HepG2 (cell line): ENCODE data around the gene ACADVL. TPM values are rescaled to one million over a fixed set of nuclear protein-coding genes. Genes with fewer than 3 reads are reported as not detected.

ENCODE experiments used
- ARHGAP35 ChIP-seq: sonication (generic); formaldehyde crosslinking; IDR thresholded peaks from 2 replicates; pipeline ENCODE4 v1.9.0; 2022; ENCODE audit warnings: mild to moderate bottlenecking, inconsistent platforms, moderate library complexity, missing genetic modification reagents, borderline replicate concordance
- ATAD3A ChIP-seq: sonication (generic); formaldehyde crosslinking; IDR thresholded peaks from 2 replicates; pipeline ENCODE4 v1.4.0; 2020; ENCODE audit warnings: missing genetic modification reagents
- ESRRA ChIP-seq: sonication (generic); formaldehyde crosslinking; IDR thresholded peaks from 2 replicates; pipeline ENCODE4 v1.5.1; 2020; ENCODE audit warnings: mild to moderate bottlenecking, low read depth, missing genetic modification reagents
- FUBP1 ChIP-seq: sonication (generic); formaldehyde crosslinking; IDR thresholded peaks from 2 replicates; pipeline ENCODE4 v1.5.1; 2020; ENCODE audit warnings: missing genetic modification reagents, mild to moderate bottlenecking, borderline replicate concordance
- GPN1 ChIP-seq: sonication (generic); formaldehyde crosslinking; IDR thresholded peaks from 2 replicates; pipeline ENCODE4 v1.5.1; 2020; ENCODE audit warnings: missing genetic modification reagents, borderline replicate concordance
- HDAC6 ChIP-seq: fragments of 200-600 bp; sonication (generic); IDR thresholded peaks from 2 replicates; pipeline ENCODE4 v1.7.0; 2017; ENCODE audit warnings: mild to moderate bottlenecking, antibody characterized with exemption, low read length, low read depth
- HMG20B ChIP-seq: conservative IDR thresholded peaks from 2 replicates; pipeline ENCODE4 v1.6.1; 2016; ENCODE audit warnings: missing genetic modification reagents, missing compliant biosample characterization
- KLF13 ChIP-seq: sonication (generic); formaldehyde crosslinking; IDR thresholded peaks from 2 replicates; pipeline ENCODE4 v1.4.0; 2020; ENCODE audit warnings: mild to moderate bottlenecking, missing genetic modification reagents
- MED8 ChIP-seq: sonication (generic); formaldehyde crosslinking; IDR thresholded peaks from 2 replicates; pipeline ENCODE4 v1.8.1; 2023; ENCODE audit warnings: mild to moderate bottlenecking, missing genetic modification reagents; ENCODE audit not compliant: insufficient replicate concordance
- MZF1 ChIP-seq: sonication (generic); formaldehyde crosslinking; IDR thresholded peaks from 2 replicates; pipeline ENCODE4 v1.8.1; 2023; ENCODE audit warnings: mild to moderate bottlenecking, missing genetic modification reagents, borderline replicate concordance
- POLR2G ChIP-seq: fragments of 200-400 bp; formaldehyde crosslinking; IDR thresholded peaks from 2 replicates; pipeline ENCODE4 v1.6.1; 2018; ENCODE audit warnings: mild to moderate bottlenecking, low read depth, low read length, moderate library complexity
- RFX3 ChIP-seq: IDR thresholded peaks from 2 replicates; pipeline ENCODE4 v1.6.1; 2016; ENCODE audit warnings: missing biosample characterization, missing genetic modification reagents
- RFXAP ChIP-seq: sonication (generic); formaldehyde crosslinking; IDR thresholded peaks from 2 replicates; pipeline ENCODE4 v1.4.0; 2020; ENCODE audit warnings: missing genetic modification reagents, borderline replicate concordance
- THYN1 ChIP-seq: sonication (generic); formaldehyde crosslinking; IDR thresholded peaks from 2 replicates; pipeline ENCODE4 v1.8.1; 2023; ENCODE audit warnings: low read depth, mild to moderate bottlenecking, moderate library complexity, missing genetic modification reagents, borderline replicate concordance
- ZBTB25 ChIP-seq: IDR thresholded peaks from 2 replicates; pipeline ENCODE4 v1.6.1; 2018; ENCODE audit warnings: missing genetic modification reagents
- ZBTB38 ChIP-seq: sonication (generic); formaldehyde crosslinking; IDR thresholded peaks from 2 replicates; pipeline ENCODE4 v1.5.1; 2020; ENCODE audit warnings: mild to moderate bottlenecking, missing genetic modification reagents
- ZFP36L2 ChIP-seq: sonication (generic); formaldehyde crosslinking; IDR thresholded peaks from 2 replicates; pipeline ENCODE4 v1.4.0; 2020; ENCODE audit warnings: missing genetic modification reagents
- ZFY ChIP-seq: sonication (generic); formaldehyde crosslinking; IDR thresholded peaks from 2 replicates; pipeline ENCODE4 v1.4.0; 2020; ENCODE audit warnings: missing genetic modification reagents
- ZNF274 ChIP-seq: sonication (generic); formaldehyde crosslinking; IDR thresholded peaks from 2 replicates; pipeline ENCODE4 v1.5.1; 2020; ENCODE audit warnings: mild to moderate bottlenecking, missing genetic modification reagents
- ZNF33B ChIP-seq: sonication (generic); formaldehyde crosslinking; IDR thresholded peaks from 2 replicates; pipeline ENCODE4 v1.5.1; 2020; ENCODE audit warnings: mild to moderate bottlenecking, missing genetic modification reagents
- ZNF513 ChIP-seq: sonication (generic); formaldehyde crosslinking; conservative IDR thresholded peaks from 2 replicates; pipeline ENCODE4 v1.5.0; 2020; ENCODE audit warnings: missing genetic modification reagents
- ZNF558 ChIP-seq: sonication (generic); formaldehyde crosslinking; IDR thresholded peaks from 2 replicates; pipeline ENCODE4 v1.9.0; 2022; ENCODE audit warnings: mild to moderate bottlenecking, missing genetic modification reagents, borderline replicate concordance
- ZNF574 ChIP-seq: sonication (generic); formaldehyde crosslinking; IDR thresholded peaks from 2 replicates; pipeline ENCODE4 v1.4.0; 2020; ENCODE audit warnings: missing genetic modification reagents
- ZNF761 ChIP-seq: sonication (generic); formaldehyde crosslinking; conservative IDR thresholded peaks from 2 replicates; pipeline ENCODE4 v1.4.0; 2020; ENCODE audit warnings: mild to moderate bottlenecking, missing genetic modification reagents
- ZNF766 ChIP-seq: sonication (generic); formaldehyde crosslinking; IDR thresholded peaks from 2 replicates; pipeline ENCODE4 v1.5.0; 2020; ENCODE audit warnings: missing genetic modification reagents, borderline replicate concordance
- polyA plus RNA-seq, 8 experiments: library from polyadenylated mRNA; depleted of rRNA in 3 of 8; stranded (reverse) in 7 of 8; unstranded in 1 of 8; fragments of >200 nt; fragmentation: Illumina TruSeq in 4 of 8; extraction: Trizol in 4 of 8; gene quantifications; 2 replicates each; pipeline versions ENCODE4 v1.2.1 to v1.2.3, GENCODE V29; 2011 to 2016; ENCODE audit warnings: low read depth in 4 of 8, missing spikeins in 1 of 8, mixed read lengths in 1 of 8; ENCODE audit not compliant: insufficient read depth in 1 of 8
- total RNA-seq, 5 experiments: library from RNA; depleted of rRNA; stranded (reverse); fragments of >200 nt; fragmentation: Illumina TruSeq; extraction: Trizol; gene quantifications; 2 replicates each; pipeline ENCODE4 v1.2.3, GENCODE V29; 2016; ENCODE audit warnings: low read depth in 1 of 5

The ACADVL gene
- total and polyA plus RNA-seq, 2 of the 13 experiments (the other 11 are each of a cell fraction or from before 2014, with no cell fraction given) = 219 to 412 TPM

GRCh38 chr17:7184091-7184488, 35.6 kb upstream of the ACADVL start (continued):
- no peak for TF ChIP-seq ZNF766 (CRISPR knock-in tag)
- TF ChIP-seq ZNF274 (CRISPR knock-in tag) = no peak
- TF ChIP-seq POLR2G = peak; percentile 67
- no peak for TF ChIP-seq ZNF33B (CRISPR knock-in tag)
- no peak; the same call in 1 of the 2 replicates for TF ChIP-seq RFXAP (CRISPR knock-in tag)
- TF ChIP-seq ZNF558 = no peak
- peak; percentile 72 for TF ChIP-seq ZFY (CRISPR knock-in tag)
- TF ChIP-seq GPN1 = no peak
- TF ChIP-seq HDAC6 = no peak
- TF ChIP-seq ZNF574 (CRISPR knock-in tag) = peak; percentile 58; the same call in 1 of the 2 replicates
- peak; percentile 63; the same call in 1 of the 2 replicates for TF ChIP-seq ZBTB38 (CRISPR knock-in tag)
- no peak for TF ChIP-seq KLF13 (CRISPR knock-in tag)
- no peak for TF ChIP-seq ZFP36L2 (CRISPR knock-in tag)
- no peak for TF ChIP-seq MED8 (CRISPR knock-in tag)
- no peak for TF ChIP-seq ARHGAP35 (CRISPR knock-in tag)
- TF ChIP-seq ESRRA (CRISPR knock-in tag) = no peak
- TF ChIP-seq ATAD3A (CRISPR knock-in tag) = no peak
- no peak for TF ChIP-seq RFX3
- 0 out of 2 replicates have a peak, but pooled peaks have one; percentile 32 for TF ChIP-seq ZNF761 (CRISPR knock-in tag)
- TF ChIP-seq ZBTB25 (CRISPR knock-in tag) = no peak
- TF ChIP-seq MZF1 = 0 out of 2 replicates have a peak, but pooled peaks have one; percentile 48
- TF ChIP-seq ZNF513 (CRISPR knock-in tag) = no peak
- TF ChIP-seq HMG20B (CRISPR knock-in tag) = no peak
- no peak for TF ChIP-seq THYN1
- TF ChIP-seq FUBP1 (CRISPR knock-in tag) = no peak
